ENCODE measurements around the gene CRHR2.
A peak's percentile ranks its signal among the peaks of the same experiment; 100 is the strongest.
"Not testable (repeated sequence)": the region's sequence is repeated elsewhere in the genome, so short reads cannot be mapped to it uniquely, and the experiment has no call there.

The CRHR2 gene

DNA sequence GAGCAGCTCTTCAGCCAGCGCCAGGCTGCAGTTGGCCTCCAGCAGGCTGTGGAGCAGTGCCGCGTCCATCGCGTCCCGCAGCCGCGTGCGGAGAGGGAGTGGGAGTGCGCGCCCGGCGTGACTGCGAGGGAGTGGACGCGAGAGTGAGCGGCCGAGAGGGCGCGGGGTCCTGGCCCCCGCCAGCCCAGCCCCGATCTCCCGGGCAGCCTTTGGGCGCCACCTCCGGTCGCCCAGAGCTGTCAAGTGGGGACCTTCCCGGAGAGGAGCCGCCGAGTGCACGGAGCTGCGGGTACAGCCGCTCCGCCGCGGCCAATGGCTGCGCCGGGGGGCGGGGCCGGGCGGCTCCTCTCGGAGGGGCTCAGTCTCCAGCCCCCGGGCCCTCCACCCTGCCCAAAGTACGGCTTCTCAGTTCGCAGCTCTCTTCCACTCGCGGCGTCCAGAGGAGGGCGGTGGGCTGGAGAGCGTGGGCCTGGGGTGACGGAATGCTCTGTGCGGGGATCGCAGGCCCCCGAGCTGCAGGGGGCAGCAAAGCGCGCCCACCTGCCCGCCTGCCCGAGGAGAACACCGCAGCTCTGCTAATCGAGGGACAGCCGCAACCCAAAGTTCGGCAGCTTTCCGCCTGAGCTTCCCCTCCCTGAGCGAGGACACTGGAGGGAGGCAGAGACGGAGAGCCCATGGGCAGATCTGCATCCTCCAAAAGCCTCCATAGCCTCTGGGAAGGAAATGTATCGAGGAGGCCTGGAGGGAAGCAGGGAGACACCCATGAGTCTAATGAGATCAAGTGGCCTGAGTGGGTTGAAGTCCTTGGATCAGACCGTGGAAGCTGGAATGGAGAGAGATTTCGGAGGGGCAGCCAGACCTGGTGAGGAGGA, at the start of gene CRHR2:
TSS of gene CRHR2 (minus strand) at position 245 of the 872 bp plus-strand sequence. CDS start at position 69, 176 bp downstream.
- H3K27me3 Mint-ChIP-seq = peaks cover 82% of the 10 kb centered on the region
- peak within 1 kb of the TSS in 1 of 2 donors; percentile 64 for H3K27ac Mint-ChIP-seq
- H3K4me3 Mint-ChIP-seq = peak within 1 kb of the TSS; percentile 68 to 83
- DNase-seq = peak; percentile 43 to 54
- peaks cover 22% of the 10 kb centered on the region for H3K4me1 Mint-ChIP-seq
- H3K9me3 Mint-ChIP-seq = no peaks in the 10 kb centered on the region
- peak; percentile 83 for ATAC-seq

DNA sequence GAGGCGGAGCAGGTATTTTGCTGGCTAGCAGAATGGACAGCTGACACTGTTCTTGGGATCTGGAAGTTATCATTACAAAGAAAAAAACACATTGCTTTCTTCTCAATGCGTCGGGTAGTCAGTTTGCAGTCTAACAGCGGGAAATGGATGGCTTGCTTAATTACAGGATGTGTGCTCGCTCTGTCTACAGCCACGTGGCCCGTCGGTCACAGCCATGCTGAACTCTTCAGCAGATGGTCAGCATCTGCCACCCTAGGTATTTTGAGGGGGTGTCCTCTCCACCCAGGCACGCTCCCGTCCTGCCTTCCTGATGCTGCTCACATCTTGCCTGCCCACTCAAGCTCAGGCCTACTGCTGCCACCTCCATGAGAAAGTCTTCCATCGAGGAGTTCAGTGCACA, 49.3 kb upstream of the CRHR2 start:
- H3K27ac Mint-ChIP-seq = peak overlapping the region in 1 of 2 donors; percentile 14
- DNase-seq (no peak), ATAC-seq (no peak)
- no peaks in the 10 kb centered on the region for H3K27me3 Mint-ChIP-seq
- peak overlapping the region in 1 of 2 donors; percentile 54 for H3K4me3 Mint-ChIP-seq
- no peaks in the 10 kb centered on the region for H3K9me3 Mint-ChIP-seq
- peaks cover 65% of the 10 kb centered on the region for H3K4me1 Mint-ChIP-seq

DNA sequence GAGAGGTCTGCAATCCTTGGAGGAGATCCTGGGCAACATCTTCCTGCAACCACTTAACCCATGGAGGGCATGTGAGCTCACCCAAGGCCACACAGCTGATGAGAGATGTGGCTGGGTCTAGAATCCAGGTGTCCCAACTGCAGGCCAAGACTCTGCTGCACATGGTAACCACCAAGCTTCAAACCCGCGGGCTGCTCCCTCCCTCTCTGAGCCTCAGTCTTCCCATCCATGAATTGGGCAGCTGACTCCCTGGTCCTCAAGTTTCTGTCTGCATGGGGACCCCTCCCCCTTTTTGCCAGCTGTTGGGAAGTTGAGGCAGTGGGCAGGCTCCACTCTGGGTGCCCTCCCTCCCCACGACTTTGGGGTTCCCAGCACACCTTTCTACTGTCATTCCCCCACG, 48.7 kb upstream of the CRHR2 start:
- DNase-seq (no peak), ATAC-seq (no peak)
- no peak overlapping the region for H3K27ac Mint-ChIP-seq
- no peaks in the 10 kb centered on the region for H3K27me3 Mint-ChIP-seq
- H3K9me3 Mint-ChIP-seq = no peaks in the 10 kb centered on the region
- peaks cover 71% of the 10 kb centered on the region for H3K4me1 Mint-ChIP-seq
- H3K4me3 Mint-ChIP-seq = peak overlapping the region in 1 of 2 donors; percentile 54

DNA sequence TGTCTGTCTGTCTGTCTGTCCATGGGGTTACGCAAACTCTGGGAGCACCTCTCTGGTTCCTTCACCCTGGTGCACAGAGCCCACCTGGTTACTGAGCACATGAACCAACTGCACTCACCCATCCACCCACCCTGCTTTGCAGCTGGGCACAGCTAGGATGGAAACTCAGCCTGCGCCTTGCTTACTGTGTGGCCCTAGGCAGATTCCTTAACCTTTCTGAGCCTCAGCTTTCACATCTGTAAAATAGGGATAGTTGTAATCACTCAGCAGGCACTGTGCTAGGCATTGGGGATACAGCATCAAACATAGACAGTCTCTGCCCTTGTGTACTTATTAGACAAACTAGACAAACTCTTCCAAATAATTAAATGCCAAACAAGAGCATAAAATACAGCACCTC, 47.8 kb upstream of the CRHR2 start:
- peaks cover 80% of the 10 kb centered on the region for H3K4me1 Mint-ChIP-seq
- no peaks in the 10 kb centered on the region for H3K27me3 Mint-ChIP-seq
- H3K4me3 Mint-ChIP-seq = no peak overlapping the region
- ATAC-seq (no peak), DNase-seq (no peak)
- no peak overlapping the region for H3K27ac Mint-ChIP-seq
- no peaks in the 10 kb centered on the region for H3K9me3 Mint-ChIP-seq

DNA sequence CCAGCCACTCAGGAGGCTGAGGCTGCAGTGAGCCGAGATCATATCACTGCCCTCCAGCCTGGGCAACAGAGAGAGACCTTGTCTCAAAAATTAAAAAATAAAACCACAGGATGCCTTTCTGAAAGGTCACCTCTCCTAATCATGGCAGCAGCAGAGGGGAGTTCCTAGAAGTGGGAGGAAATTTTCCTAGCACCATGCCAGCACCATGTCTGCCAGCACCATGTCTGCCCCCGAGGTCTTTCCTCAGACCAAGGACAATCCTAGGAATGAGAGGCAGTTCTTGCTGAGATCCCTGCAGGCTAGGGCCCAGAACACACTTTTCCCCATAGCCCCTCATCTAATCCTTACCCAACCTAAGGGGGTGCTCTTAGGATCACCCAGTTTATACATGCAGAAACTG, 47.4 kb upstream of the CRHR2 start:
- ATAC-seq (no peak), DNase-seq (no peak)
- Mint-ChIP-seq H3K4me1 (peaks cover 81% of the 10 kb centered on the region), H3K27me3 (no peaks in the 10 kb centered on the region), H3K27ac (no peak overlapping the region), H3K9me3 (no peaks in the 10 kb centered on the region), H3K4me3 (no peak overlapping the region)

DNA sequence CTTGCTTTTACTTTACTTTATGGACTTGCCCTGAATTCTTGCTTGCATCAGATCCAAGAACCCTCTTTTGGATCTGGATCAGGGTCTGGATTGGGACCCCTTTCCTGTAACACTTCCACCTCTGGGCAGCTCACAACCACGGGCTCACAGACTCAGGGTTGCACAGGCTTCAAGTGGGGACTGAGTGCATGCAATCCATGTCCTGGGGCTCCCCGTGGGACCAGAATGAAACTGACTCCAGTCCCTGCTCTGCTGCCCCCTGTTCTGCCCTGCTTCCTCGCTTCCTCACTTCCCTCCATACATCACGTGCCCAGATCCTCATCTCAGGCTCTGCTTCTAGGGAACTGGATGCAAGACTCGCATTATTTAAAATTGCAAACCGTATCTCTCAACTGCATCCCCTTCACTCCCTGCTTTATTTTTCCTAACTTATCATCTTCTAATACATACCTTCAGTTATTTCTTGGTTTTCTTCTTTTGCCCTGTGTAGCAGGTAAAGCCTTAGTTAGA, 46.4 kb upstream of the CRHR2 start:
- no peak for DNase-seq
- no peak for ATAC-seq
- Mint-ChIP-seq H3K27me3 (no peaks in the 10 kb centered on the region), H3K4me3 (no peak overlapping the region), H3K9me3 (no peaks in the 10 kb centered on the region), H3K4me1 (peaks cover 81% of the 10 kb centered on the region), H3K27ac (no peak overlapping the region)

DNA sequence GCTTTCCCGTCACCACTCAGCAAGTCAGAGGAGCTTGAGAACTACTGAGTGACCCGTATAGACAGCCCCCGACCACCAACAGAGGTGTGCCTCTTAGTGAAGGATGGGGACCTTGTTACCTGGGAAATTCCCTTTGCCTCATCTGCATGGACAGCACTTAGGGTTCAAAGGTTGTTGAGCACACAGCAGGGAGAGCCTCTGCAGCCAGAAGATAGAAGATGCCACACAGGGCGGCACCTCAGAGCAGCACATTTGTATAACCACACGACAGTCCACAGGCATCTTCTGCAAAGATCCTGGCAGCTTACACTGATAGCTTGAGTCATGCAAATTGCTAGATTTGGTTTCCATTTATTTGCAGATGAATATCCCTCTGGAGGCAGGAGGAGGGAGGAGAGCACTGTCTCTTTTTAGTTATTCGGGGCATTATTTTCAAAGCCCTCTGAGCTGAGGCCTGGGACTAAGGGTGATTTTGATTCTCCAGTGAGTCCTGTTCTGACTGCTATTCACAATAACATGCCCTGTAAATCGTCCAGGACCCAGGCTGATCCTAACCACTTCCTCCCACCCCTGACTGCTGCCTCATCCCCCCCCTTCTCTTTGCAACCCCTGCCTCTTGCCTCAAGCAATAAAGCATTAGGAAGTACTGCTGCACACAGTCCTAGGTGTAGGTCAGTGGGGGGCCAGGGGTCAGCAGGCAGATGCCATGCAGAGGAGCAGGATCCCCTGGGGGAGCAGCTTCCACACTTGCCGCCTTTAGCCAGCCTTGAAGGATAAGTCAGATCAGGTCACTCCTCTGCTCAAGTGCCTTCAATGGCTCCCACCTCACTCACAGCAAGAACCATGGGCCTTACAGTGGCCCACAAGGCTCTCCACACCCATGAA, 45.0 kb upstream of the CRHR2 start:
- peak; percentile 60 to 73 for DNase-seq
- Mint-ChIP-seq H3K27me3 (no peaks in the 10 kb centered on the region), H3K9me3 (no peaks in the 10 kb centered on the region), H3K27ac (peak overlapping the region; percentile 98 to 100), H3K4me1 (peaks cover 71% of the 10 kb centered on the region), H3K4me3 (peak overlapping the region; percentile 76 to 89)
- peak; percentile 93 for ATAC-seq

DNA sequence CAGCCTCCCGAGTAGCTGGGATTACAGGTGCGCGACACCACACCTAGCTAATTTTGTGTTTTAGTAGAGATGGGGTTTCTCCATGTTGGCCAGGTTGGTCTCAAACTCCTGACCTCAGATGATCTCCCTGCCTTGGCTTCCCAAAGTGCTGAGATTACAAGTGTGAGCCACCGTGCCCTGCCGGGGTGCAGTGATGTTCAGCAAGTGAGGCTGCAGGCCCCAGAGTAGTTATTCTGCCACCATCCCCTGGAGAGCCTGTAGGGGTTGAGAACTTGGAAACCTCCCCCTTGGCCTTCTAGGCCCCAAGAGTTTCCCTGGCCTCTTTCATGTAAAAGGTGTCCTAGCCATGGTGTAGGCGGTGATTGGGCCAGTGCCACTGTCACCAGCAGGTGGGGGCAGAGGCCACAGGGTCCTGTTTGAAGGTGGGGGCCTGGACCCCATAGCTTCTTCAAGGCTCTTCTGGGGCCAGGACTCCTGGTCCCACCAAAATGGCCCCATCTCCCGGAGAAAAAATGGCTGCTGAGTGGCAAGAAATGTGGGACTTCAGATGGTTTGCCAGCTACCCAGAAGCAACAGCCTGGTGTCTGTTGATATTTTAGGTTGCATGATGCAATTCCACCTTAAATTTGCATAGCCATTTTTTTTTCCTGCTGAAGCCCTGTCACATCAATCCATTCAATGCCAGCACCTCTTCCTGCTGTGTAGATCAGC, 44.2 kb upstream of the CRHR2 start:
- Mint-ChIP-seq H3K9me3 (no peaks in the 10 kb centered on the region), H3K27ac (peak overlapping the region; percentile 98 to 100), H3K27me3 (no peaks in the 10 kb centered on the region), H3K4me1 (peaks cover 63% of the 10 kb centered on the region), H3K4me3 (peak overlapping the region; percentile 76 to 89)
- peak; percentile 52 for ATAC-seq
- DNase-seq = peak; percentile 52 to 65

DNA sequence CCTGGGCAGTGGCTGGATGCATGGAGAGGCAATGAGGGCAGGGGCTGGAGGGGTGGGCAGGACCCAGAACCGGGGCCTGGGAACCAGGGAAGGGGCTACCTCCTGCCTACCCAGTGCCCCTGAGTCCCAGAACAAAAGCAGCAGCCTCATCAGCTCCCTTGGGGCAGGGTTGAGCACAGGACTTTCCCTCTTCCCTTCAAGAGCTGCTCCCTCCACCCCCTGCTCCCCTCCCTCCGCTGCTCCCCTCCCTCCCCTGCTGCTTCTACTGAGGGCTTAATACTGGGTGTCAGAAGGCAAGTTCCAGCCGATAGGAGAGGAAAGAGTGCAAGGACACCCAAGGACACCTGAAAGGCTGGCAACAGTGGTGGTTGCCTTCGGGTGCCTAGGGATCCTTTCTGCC, 41.5 kb upstream of the CRHR2 start:
- no peak overlapping the region for H3K4me3 Mint-ChIP-seq
- no peak overlapping the region for H3K27ac Mint-ChIP-seq
- ATAC-seq (no peak), DNase-seq (no peak)
- H3K27me3 Mint-ChIP-seq = no peaks in the 10 kb centered on the region
- peaks cover 8 to 15% of the 10 kb centered on the region in 2 donors for H3K9me3 Mint-ChIP-seq
- H3K4me1 Mint-ChIP-seq = peaks cover 38% of the 10 kb centered on the region

DNA sequence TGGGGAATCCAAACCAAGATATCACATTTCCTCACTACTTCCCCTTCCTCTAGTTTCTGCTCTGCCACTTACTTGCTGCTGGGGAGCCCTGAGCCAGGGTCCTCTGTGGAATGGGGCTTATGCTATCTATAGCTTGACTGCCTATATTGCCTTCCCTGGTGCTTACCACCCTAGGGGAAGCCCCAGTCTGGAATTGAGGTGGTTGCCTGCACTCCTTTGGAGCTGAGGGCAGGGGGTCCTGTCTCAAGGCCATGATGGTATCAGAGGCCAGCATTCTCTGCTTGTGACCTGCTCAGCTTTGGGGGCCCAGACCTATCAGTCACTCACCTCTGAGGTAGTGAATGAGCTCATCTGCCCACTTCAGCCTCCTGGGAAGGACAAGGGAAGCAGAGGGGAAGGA, 40.4 kb upstream of the CRHR2 start:
- Mint-ChIP-seq H3K9me3 (peaks cover 19 to 25% of the 10 kb centered on the region in 2 donors), H3K27me3 (no peaks in the 10 kb centered on the region), H3K27ac (no peak overlapping the region), H3K4me3 (no peak overlapping the region), H3K4me1 (peaks cover 27% of the 10 kb centered on the region)
- DNase-seq (no peak), ATAC-seq (no peak)

DNA sequence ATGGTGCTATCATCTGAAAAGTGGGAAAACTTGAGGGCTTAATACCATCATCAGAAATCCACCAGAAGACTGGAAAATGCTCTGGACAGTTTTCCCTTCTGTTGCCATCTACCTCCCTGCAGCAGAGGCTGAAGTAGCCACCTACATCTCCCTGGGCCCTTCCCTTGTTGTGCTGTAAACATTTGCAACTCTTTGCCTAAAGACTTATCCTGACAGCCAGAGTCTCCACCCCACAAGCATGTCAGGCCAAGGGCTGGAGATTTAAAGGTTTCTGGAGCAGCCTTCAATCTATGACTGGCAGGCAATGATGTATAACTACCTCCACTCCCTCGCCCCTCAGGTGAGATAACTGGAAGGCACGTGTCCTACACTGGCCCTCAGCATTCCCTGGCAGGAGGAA, 39.9 kb upstream of the CRHR2 start:
- Mint-ChIP-seq H3K4me3 (no peak overlapping the region), H3K27me3 (no peaks in the 10 kb centered on the region), H3K9me3 (peaks cover 22 to 30% of the 10 kb centered on the region in 2 donors), H3K27ac (no peak overlapping the region), H3K4me1 (peaks cover 22% of the 10 kb centered on the region)
- ATAC-seq = no peak
- no peak for DNase-seq

DNA sequence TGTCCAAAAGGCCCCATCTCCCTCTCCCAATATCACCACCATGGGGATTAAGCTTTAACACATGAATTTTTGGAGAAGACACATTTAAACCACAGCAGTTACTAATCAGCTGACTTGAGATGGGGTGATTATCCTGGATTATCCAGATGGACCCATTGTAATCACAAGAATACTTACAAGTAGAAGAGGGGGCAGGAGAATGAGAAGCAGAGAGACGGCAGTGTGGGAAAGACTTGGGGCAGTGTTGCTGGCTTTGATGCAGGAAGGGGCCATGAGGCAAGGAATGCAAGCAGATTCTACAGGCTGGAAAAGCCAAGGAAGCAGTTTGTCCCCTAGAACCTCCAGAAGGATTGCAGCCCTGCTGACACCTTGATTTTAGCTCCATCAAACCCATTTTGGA, 39.0 kb upstream of the CRHR2 start:
- ATAC-seq = no peak
- DNase-seq = no peak
- no peak overlapping the region for H3K4me3 Mint-ChIP-seq

DNA sequence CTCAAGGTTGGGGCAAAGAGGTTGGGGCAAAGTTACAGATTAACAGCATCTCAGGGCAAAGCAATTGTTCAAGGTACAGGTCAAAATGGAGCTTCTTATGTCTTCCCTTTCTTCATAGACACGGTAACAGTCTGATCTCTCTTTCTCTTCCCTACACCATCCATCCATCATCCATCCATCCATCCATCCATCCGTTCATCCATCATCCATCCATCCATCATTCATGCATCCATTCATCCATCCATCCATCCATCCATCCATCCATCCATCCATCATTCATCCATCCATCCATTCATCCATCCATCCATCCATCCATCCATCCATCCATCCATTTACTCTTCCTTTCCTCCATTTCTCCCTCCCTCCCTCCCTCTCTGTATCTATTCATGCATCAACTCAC, 37.2 kb upstream of the CRHR2 start:
- not testable (repeated sequence) for H3K27ac Mint-ChIP-seq, H3K4me1 Mint-ChIP-seq, H3K27me3 Mint-ChIP-seq, ATAC-seq, H3K4me3 Mint-ChIP-seq, DNase-seq
- H3K9me3 Mint-ChIP-seq = peaks cover 27 to 35% of the 10 kb centered on the region in 2 donors

More for the DNA sequence above, 39.0 kb upstream of the CRHR2 start:
- Mint-ChIP-seq H3K4me1 (peaks cover 12% of the 10 kb centered on the region), H3K27ac (no peak overlapping the region), H3K9me3 (peaks cover 27 to 35% of the 10 kb centered on the region in 2 donors), H3K27me3 (no peaks in the 10 kb centered on the region)

DNA sequence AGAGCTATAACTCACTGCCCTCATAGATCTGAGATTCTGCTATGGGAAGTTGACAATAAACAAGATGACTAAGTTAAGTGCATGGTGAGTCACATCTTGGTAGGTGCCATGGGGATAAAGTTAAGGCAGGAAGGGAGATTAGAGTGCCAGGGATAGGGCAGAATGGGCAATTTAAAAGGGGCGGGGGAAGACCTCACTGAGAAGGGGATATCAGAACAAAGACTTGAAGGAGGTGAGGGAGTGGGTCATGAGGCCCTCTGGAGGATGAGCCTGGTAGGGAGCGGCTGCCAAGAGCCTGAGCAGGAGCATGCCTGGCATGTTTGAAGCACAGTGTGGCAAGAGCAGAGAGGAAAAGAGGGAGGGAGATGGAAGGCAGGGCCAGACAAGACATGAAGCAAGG, 34.9 kb upstream of the CRHR2 start:
- H3K27ac Mint-ChIP-seq = no peak overlapping the region
- H3K4me3 Mint-ChIP-seq = no peak overlapping the region
- ATAC-seq = no peak

DNA sequence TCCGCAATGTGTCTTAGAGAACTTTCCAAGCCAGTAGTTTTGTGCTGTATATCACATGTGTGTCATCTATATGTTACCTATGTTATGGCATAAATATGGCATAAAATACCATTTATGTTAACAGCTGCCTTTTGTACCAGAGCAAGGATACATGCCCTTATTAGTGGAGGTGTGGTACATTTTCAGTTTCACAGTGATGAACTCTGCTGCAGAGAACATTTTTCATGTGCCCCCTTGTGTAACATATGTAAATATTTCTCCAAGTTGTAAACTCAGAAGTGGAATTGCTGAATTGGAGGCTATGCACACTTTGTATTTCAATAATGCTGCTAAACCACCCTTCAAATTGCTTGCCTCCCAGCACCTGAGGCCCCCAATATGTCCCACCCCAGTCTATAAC, 31.9 kb upstream of the CRHR2 start:
- Mint-ChIP-seq H3K9me3 (peaks cover 19 to 23% of the 10 kb centered on the region in 2 donors), H3K27ac (peak overlapping the region in 1 of 2 donors; percentile 28), H3K27me3 (no peaks in the 10 kb centered on the region), H3K4me3 (no peak overlapping the region), H3K4me1 (no peaks in the 10 kb centered on the region)
- DNase-seq (no peak), ATAC-seq (no peak)

More for the DNA sequence above, 34.9 kb upstream of the CRHR2 start:
- DNase-seq = no peak
- H3K27me3 Mint-ChIP-seq = no peaks in the 10 kb centered on the region
- no peaks in the 10 kb centered on the region for H3K4me1 Mint-ChIP-seq
- H3K9me3 Mint-ChIP-seq = peaks cover 27 to 35% of the 10 kb centered on the region in 2 donors
